Right lung (tissue), 5 donors: ENCODE measurements around the gene CCDC83. TPM values are rescaled to one million over a fixed set of nuclear protein-coding genes. Genes with fewer than 3 reads are reported as not detected.

Experiments
- polyA plus RNA-seq, 5 donors: library from polyadenylated mRNA; unstranded; fragments of 120-200 nt; gene quantifications; one replicate each; pipeline versions ENCODE4 v1.2.1 to v1.2.3, GENCODE V29; 2013; ENCODE audit warnings: inconsistent platforms in 1 of 5, low replicate concordance in 1 of 5; ENCODE audit not compliant: insufficient read length in 5 of 5, insufficient read depth in 1 of 5

Gene CCDC83
- polyA plus RNA-seq, 5 donors: 0.09 TPM; not detected in 4

Other genes with a start within 250 kb of the CCDC83 start
- gene DLG2, start 228.0 kb upstream of the CCDC83 start, polyA plus RNA-seq: 10 to 100 TPM in 2 of 5 donors, 1 to 10 TPM in 3; 5.1 to 13.2 (median 8.4) TPM
- 10 to 100 TPM; 48.8 to 73.3 (median 60.0) TPM for gene TMEM126B, start 226.8 kb upstream of the CCDC83 start, polyA plus RNA-seq
- 10 to 100 TPM; 27.0 to 40.4 (median 36.2) TPM for gene TMEM126A, start 207.4 kb upstream of the CCDC83 start, polyA plus RNA-seq
- 100 to 1,000 TPM in 4 of 5 donors, 10 to 100 TPM in 1; 96.4 to 153 (median 122) TPM for gene CREBZF, start 190.3 kb upstream of the CCDC83 start, polyA plus RNA-seq
- 1 to 10 TPM; 4.7 to 7.1 (median 6.7) TPM for gene CCDC89, start 169.2 kb upstream of the CCDC83 start, polyA plus RNA-seq
- gene SYTL2, start 44.2 kb upstream of the CCDC83 start, polyA plus RNA-seq: 10 to 100 TPM; 24.1 to 72.1 (median 53.6) TPM
- 100 to 1,000 TPM; 136 to 217 (median 184) TPM for gene PICALM, start 213.7 kb downstream of the CCDC83 start, polyA plus RNA-seq